Endometrium (tissue), 2 donors: ENCODE measurements around the gene ZBTB11.
"Not testable (repeated sequence)": the region's sequence is repeated elsewhere in the genome, so short reads cannot be mapped to it uniquely, and the experiment has no call there.

ENCODE experiments used
- FAIRE-seq: peaks from 2 replicates; lab custom pipeline; 2012; peaks lifted over from hg19 to GRCh38; lab: Jason Lieb, UNC
- donor health status: control.
- donor health status: control.

ZBTB11 gene

GRCh38 chr3:101691685-101692671 lies 15.0 kb upstream of the ZBTB11 start:
- FAIRE-seq: not testable (repeated sequence)

GRCh38 chr3:101690972-101691371 lies 14.0 kb upstream of the ZBTB11 start:
- FAIRE-seq: no peak

- no peak for FAIRE-seq
Observed at GRCh38 chr3:101689286-101689685, 12.4 kb upstream of the ZBTB11 start.

- no peak for FAIRE-seq
Observed at GRCh38 chr3:101687142-101687931, 10.4 kb upstream of the ZBTB11 start.

DNA sequence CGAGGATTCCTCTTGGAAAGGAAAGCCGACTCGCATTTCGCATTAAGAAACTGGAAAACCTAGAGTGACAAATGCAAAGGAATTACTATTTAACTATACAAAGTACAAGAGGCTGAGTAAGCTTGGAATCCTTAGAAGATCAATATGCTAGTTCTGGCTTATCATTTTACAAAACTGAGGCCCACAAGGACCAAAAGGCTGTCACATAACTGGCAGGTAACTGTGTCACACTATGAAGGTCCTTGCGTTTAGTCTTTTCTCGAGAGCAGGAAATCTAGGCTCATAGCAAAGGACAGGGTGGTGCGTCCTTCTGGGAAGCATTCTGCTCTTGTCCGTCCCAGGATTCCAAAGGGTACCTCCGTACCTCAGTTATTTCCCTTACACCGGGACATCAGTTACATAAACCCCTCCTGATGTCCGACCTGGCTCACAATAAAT lies 9.0 kb upstream of the ZBTB11 start:
- no peak for FAIRE-seq

DNA sequence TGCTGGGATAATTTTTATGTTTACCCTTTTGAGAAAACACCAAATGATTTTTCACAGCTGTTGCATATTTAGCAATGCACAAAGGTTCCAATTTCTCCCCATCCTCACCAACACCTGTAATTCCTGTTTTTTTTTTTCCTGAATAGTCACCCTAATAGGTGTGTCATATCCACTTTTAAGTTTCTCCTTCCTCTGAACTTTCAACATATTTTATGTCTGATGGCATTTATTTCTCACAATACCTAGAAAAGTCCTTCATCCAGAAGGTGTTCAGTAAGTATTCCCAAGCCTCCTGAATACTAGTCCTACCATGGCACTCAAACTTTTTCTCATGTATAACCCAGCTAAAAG lies 8.1 kb upstream of the ZBTB11 start:
- no peak for FAIRE-seq

DNA sequence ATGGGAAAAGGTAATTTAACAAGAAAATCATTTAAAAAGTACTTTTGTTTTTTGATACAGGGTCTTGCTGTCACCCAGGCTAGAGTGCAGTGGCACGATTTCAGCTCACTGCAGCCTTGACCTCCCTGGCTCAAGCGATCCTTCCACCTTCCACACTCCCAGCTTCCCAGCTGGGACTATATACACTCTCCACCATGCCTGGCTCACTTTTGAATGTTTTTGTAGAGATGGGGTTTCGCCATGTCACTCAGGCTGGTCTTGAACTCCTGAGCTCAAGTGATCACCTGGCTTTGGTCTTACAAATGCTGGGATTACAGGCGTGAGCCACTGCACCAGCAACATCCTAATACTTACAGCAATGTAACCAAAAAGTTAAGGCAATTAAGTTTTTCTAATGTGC lies 3.5 kb upstream of the ZBTB11 start:
- FAIRE-seq: no peak

DNA sequence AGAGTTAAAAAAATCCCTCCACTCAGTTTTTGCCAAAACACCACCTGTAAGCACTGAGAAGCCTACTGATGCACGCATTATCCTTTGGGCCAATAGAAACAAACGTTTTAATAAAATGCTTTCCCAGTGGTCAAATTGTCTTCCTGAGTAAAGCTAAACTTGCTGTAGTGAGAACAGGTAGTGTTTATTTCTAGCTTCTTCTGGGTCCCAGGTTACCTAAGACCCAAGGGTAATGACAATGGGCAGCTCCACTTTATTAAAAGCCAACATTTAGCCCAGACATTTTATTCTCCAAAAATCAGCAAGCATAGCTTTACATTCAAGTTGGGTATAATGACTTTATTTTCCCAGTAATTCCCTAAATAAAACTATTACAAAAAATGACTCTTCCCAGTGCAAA lies 1.9 kb upstream of the ZBTB11 start:
- FAIRE-seq: not testable (repeated sequence)

DNA sequence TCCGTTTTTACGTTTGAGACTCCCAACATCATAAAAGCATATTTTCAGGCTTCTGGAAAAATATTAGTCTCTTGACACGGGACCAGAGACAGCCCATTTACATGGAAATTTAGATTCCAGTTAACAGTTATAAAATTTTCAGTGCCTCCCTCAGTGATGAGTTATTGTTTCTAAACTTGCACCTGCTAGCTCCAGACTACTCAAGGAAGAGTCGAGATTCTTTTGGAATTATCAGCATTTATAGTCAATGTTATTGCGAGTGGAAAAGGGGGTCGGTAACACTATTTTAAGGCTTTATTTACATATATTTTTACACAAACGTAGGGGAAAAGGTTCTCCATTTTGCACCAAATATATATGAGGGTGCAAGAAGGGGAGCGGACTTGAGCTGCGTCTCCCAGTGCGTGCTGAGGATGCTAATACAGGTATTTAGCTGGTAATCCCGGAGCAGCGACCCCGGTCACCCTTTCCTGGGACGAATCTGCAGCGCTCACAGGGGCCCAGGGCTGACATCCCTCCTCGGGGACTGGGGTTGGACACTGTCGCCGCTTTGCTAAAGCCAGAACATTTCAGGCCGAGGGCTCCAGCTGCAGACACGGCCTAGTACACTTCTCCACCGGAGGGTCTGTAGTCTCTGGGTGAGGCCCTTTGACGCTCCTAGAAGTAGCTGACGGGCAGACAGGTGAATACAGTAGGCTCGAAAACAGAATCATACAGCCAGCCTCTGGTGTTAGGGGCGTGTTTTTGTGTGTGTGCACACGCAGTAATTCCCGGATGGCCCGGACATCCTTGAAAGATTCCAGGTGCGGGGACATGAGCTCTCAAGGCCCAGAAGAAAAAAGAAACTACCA lies 729 bp upstream of the ZBTB11 start:
- FAIRE-seq: no peak

GRCh38 chr3:101676216-101676764 lies 642 bp downstream of the ZBTB11 start:
- FAIRE-seq: no peak

- FAIRE-seq: no peak
Observed at GRCh38 chr3:101675709-101676215, 1.2 kb downstream of the ZBTB11 start.

- FAIRE-seq: no peak
Observed at GRCh38 chr3:101674518-101674917, 2.4 kb downstream of the ZBTB11 start.

DNA sequence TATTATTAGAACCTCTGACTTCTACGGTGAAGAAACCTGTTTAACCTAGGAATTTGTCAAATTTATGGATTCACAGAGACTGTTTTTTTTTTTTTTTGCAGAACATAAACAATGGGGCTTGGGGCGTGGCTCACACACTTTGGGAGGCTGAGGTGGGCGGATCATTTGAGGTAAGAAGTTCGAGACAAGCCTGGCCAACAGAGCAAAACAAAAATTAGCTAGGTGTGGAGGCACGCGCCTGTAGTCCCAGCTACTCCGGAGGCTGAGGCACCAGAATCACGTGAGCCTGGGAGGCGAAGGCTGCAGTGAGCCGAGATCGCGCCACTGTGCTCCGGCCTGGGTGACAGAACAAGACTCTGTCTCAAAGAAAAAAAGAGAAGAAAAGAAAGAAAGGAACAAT lies 3.0 kb downstream of the ZBTB11 start:
- no peak for FAIRE-seq

DNA sequence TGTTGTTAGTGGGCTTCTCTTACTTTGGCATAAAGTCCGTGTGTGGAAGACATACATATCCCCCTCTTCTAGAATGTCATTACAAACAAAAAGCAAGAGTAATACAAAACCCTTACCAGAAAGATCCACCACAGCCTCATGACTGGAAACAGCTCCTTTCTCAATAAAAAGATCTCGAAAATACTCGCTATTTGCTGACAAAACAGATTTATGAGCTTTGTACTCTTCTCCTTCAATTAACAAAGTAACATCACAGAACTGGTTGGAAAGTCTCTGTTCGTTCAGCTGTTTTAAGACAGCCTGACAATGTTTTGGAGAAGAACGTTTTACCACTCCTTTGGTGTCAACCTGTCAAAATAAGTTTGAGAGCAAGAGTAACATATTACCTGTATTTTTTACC lies 5.9 kb downstream of the ZBTB11 start:
- no peak for FAIRE-seq

GRCh38 chr3:101667844-101668243 lies 9.1 kb downstream of the ZBTB11 start:
- no peak for FAIRE-seq

- FAIRE-seq: no peak
Observed at GRCh38 chr3:101667331-101667730, 9.6 kb downstream of the ZBTB11 start.

- FAIRE-seq: no peak
Observed at GRCh38 chr3:101665851-101666250, 11.1 kb downstream of the ZBTB11 start.

DNA sequence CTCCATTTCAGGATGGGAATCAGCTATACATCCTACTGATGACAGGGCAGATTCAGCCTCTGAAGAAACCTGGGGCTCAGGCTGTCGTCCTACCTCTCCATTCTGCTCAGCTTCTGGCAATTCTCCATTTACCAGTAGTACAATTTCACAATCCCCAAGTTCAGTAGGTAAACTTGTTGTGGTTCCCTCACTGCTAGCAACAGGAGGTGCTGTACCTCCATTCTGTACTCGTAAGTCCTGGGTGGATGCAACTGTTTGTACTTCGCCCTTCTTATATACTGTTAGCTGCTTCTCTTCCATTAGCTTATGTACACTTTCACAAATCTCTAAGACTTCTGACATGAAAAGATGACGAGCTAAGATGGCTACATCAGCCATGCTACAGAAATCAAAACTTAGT lies 11.6 kb downstream of the ZBTB11 start:
- no peak for FAIRE-seq

- no peak for FAIRE-seq
Observed at GRCh38 chr3:101660714-101661113, 16.2 kb downstream of the ZBTB11 start.

GRCh38 chr3:101656651-101657050 lies 20.3 kb downstream of the ZBTB11 start:
- FAIRE-seq: no peak

DNA sequence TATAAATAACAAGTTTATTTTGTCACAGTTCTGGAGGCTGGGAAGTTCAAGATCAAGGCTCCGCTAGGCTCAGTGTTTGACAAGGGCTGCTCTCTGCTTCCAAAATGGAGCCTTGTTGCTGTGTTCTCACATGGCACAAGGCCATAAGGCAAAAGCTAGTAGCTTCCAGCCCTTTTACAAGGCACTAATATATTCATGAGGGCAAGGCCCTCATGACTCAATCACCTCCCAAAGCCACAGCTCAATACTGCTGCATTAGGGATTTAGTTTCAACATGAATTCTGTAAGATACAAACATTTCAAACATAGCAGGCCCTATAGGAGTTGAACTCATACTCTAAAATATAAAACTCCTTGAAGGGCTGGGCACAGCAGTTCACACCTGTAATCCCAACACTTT lies 30.2 kb downstream of the ZBTB11 start:
- FAIRE-seq: no peak
